Keratinocyte (primary cell): Measurements from ENCODE around the gene FHIT. TPM values are rescaled to one million over a fixed set of nuclear protein-coding genes. Genes with fewer than 3 reads are reported as not detected.

ENCODE experiments used
- DNase-seq: peaks from one replicate; pipeline ENCODE4 v3.0.0-alpha.2; 2011; ENCODE audit warnings: low read depth, missing footprints, low spot score
- FAIRE-seq: peaks from 2 replicates; lab custom pipeline; 2011; peaks lifted over from hg19 to GRCh38; lab: Jason Lieb, UNC
- H2AFZ ChIP-seq: 2 replicates; pipeline ENCODE4 v1.6.0; 2012; ENCODE audit warnings: low read length, control low read depth, inconsistent platforms; ENCODE audit not compliant: control insufficient read depth
- H3K27ac ChIP-seq: 2 replicates; pipeline ENCODE4 v1.5.1; 2011; ENCODE audit warnings: low read length; ENCODE audit not compliant: control insufficient read depth, insufficient read depth
- H3K27me3 ChIP-seq: 3 replicates; pipeline ENCODE4 v1.6.0; 2011; ENCODE audit warnings: low read length; ENCODE audit not compliant: control insufficient read depth, insufficient read depth; ENCODE audit errors: extremely low read depth
- H3K36me3 ChIP-seq, 2 experiments: 2 replicates in 1 of 2; 3 replicates in 1 of 2; pipeline ENCODE4 v1.5.1; 2011; ENCODE audit warnings: low read length in 2 of 2, mild to moderate bottlenecking in 1 of 2; ENCODE audit not compliant: control insufficient read depth in 2 of 2, insufficient read depth in 2 of 2; ENCODE audit errors: extremely low read depth in 1 of 2
- H3K4me1 ChIP-seq: 3 replicates; pipeline ENCODE4 v1.5.1; 2011; ENCODE audit warnings: low read length; ENCODE audit not compliant: control insufficient read depth, insufficient read depth; ENCODE audit errors: extremely low read depth
- H3K4me2 ChIP-seq: 3 replicates; pipeline ENCODE4 v1.6.0; 2011; ENCODE audit warnings: low read depth, low read length; ENCODE audit not compliant: control insufficient read depth, insufficient read depth; ENCODE audit errors: extremely low read depth
- H3K4me3 ChIP-seq, 3 experiments: fragments of 200-600 bp in 1 of 3; sonication (generic) in 1 of 3; 2 replicates in 2 of 3; 3 replicates in 1 of 3; pipeline ENCODE4 v1.5.1; 2011 to 2016; ENCODE audit warnings: low read length in 3 of 3, mild to moderate bottlenecking in 3 of 3, control low read depth in 2 of 3, inconsistent platforms in 1 of 3, low read depth in 1 of 3, mixed read lengths in 1 of 3, mixed run types in 1 of 3, moderate library complexity in 1 of 3; ENCODE audit not compliant: control insufficient read depth in 2 of 3, insufficient read depth in 2 of 3; ENCODE audit errors: extremely low read depth in 1 of 3
- H3K79me2 ChIP-seq: 2 replicates; pipeline ENCODE4 v1.6.0; 2012; ENCODE audit warnings: low read length; ENCODE audit not compliant: control insufficient read depth, insufficient read depth
- H3K9ac ChIP-seq: 3 replicates; pipeline ENCODE4 v1.6.0; 2011; ENCODE audit warnings: low read length; ENCODE audit not compliant: control insufficient read depth, insufficient read depth; ENCODE audit errors: extremely low read depth
- H3K9me1 ChIP-seq: 3 replicates; pipeline ENCODE4 v1.6.0; 2011; ENCODE audit warnings: low read length; ENCODE audit not compliant: control insufficient read depth, insufficient read depth; ENCODE audit errors: extremely low read depth
- H3K9me3 ChIP-seq: 2 replicates; pipeline ENCODE4 v1.5.1; 2012; ENCODE audit warnings: low read depth, low read length; ENCODE audit not compliant: control insufficient read depth
- H4K20me1 ChIP-seq: 3 replicates; pipeline ENCODE4 v1.6.0; 2011; ENCODE audit warnings: low read length; ENCODE audit not compliant: control insufficient read depth, insufficient read depth; ENCODE audit errors: extremely low read depth
- CTCF ChIP-seq, 3 experiments: IDR thresholded peaks in 1 of 3; conservative IDR thresholded peaks in 1 of 3; optimal IDR thresholded peaks in 1 of 3; 2 replicates in 2 of 3; 3 replicates in 1 of 3; pipeline versions ENCODE3 to v1.5.1; 2011; ENCODE audit warnings: low read length in 3 of 3, mild to moderate bottlenecking in 3 of 3, moderate library complexity in 2 of 3, control low read depth in 1 of 3, inconsistent platforms in 1 of 3; ENCODE audit not compliant: insufficient read depth in 2 of 3; ENCODE audit errors: extremely low read depth in 1 of 3
- EZH2 ChIP-seq: IDR thresholded peaks from one replicate; pipeline ENCODE4 v1.6.1; 2012; ENCODE audit warnings: inconsistent platforms, mild to moderate bottlenecking, low read length, moderate library complexity
- dilution Hi-C: fragments of 300-500 bp; cut with MboI; formaldehyde crosslinking; loops from one replicate; pipeline ENCODE4 v1.7.0; 2020; ENCODE audit warnings: low sequenced_read_pairs; ENCODE audit not compliant: extremely low pct_ligation_motif_present
- polyA plus RNA-seq, 5 experiments: library from polyadenylated mRNA; depleted of rRNA in 3 of 5; stranded (reverse) in 3 of 5; stranded (forward) in 1 of 5; unstranded in 1 of 5; fragments of >200 nt; gene quantifications; 1 replicate in 1 of 5; 2 replicates in 3 of 5; 3 replicates in 1 of 5; pipeline versions ENCODE4 v1.2.1 to v1.2.3, GENCODE V29; 2011 to 2012; ENCODE audit warnings: missing spikeins in 2 of 5, low read depth in 1 of 5, low replicate concordance in 1 of 5

The FHIT gene
- polyA plus RNA-seq, 1 donor (not counting 4 experiments of a cell fraction or from before 2014, with no cell fraction given) = 2.2 TPM

GRCh38 chr3:60427109-60427508 is 824.1 kb downstream of the FHIT start:
- DNase-seq (no peak), FAIRE-seq (no peak)
- Histone ChIP-seq H3K9me1 (no peaks in the 10 kb centered on the region), H3K4me3 (no peak overlapping the region), H3K36me3 (no peaks in the 10 kb centered on the region), H3K27me3 (no peaks in the 10 kb centered on the region), H2AFZ (no peak overlapping the region), H4K20me1 (no peaks in the 10 kb centered on the region), H3K79me2 (no peaks in the 10 kb centered on the region), H3K27ac (no peak overlapping the region), H3K9me3 (no peaks in the 10 kb centered on the region), H3K4me1 (no peaks in the 10 kb centered on the region), H3K4me2 (no peak overlapping the region), H3K9ac (no peak overlapping the region)
- TF ChIP-seq EZH2 = no peak
- no peak for TF ChIP-seq CTCF (optimal IDR thresholded peaks at IDR 0.05 in 1 of 3, IDR thresholded peaks at IDR 0.05 in 1 of 3, conservative IDR thresholded peaks at IDR 0.05 in 1 of 3; ENCODE audit: extremely low read depth in 1 of 3, insufficient read depth in 2 of 3, low read length in 3 of 3)
- dilution Hi-C loops = no loop called here

DNA sequence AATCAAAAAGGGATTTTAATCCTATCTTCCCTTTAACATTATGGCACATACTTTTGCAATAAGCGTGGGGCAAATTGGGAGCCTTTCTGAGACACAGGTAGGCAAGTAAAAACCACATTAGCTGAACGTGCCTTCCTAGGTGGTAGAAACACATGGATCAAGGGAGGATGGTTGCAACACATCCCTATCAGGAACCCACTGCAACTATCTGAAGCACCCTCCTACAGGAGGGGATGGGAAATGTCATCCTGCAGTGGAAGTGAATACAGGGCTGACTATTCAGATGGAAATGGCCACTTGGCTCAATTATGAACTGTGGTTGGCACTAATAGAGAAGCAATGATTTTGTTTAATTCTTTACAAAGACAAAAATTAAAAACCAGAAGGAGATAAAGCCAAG is 826.3 kb downstream of the FHIT start:
- H2AFZ ChIP-seq = no peak overlapping the region

More for the DNA sequence above, 826.3 kb downstream of the FHIT start:
- dilution Hi-C loops = no loop called here
- TF ChIP-seq EZH2 (no peak), CTCF (optimal IDR thresholded peaks at IDR 0.05 in 1 of 3, IDR thresholded peaks at IDR 0.05 in 1 of 3, conservative IDR thresholded peaks at IDR 0.05 in 1 of 3; ENCODE audit: extremely low read depth in 1 of 3, insufficient read depth in 2 of 3, low read length in 3 of 3) (no peak)
- Histone ChIP-seq H3K27ac (no peak overlapping the region), H3K36me3 (no peaks in the 10 kb centered on the region), H4K20me1 (no peaks in the 10 kb centered on the region), H3K4me1 (no peaks in the 10 kb centered on the region), H3K4me2 (no peak overlapping the region), H3K9ac (no peak overlapping the region), H3K27me3 (no peaks in the 10 kb centered on the region), H3K4me3 (no peak overlapping the region), H3K9me1 (no peaks in the 10 kb centered on the region), H3K79me2 (no peaks in the 10 kb centered on the region), H3K9me3 (no peaks in the 10 kb centered on the region)
- no peak for FAIRE-seq
- no peak for DNase-seq
